HTERT RPE-1 (cell line): ENCODE results near the gene DEFB132.

Source experiments
- in situ Hi-C: fragments of 300-500 bp; cut with MboI; formaldehyde crosslinking; loops from 4 replicates; pipeline ENCODE4 v1.14.3; 2020; ENCODE audit warnings: low sequenced_read_pairs

Gene DEFB132

GRCh38 chr20:295804-296203 is 38.3 kb downstream of the DEFB132 start:
- in situ Hi-C loops: no loop called here

- in situ Hi-C loops: no loop called here
Observed at GRCh38 chr20:297098-297924, 39.8 kb downstream of the DEFB132 start, which contains the start of gene ZCCHC3. Gene ZCCHC3, plus strand, starts transcription at chr20:297570. Its CDS starts 17 bp downstream, at chr20:297587.

GRCh38 chr20:297925-298775 is 40.6 kb downstream of the DEFB132 start:
- in situ Hi-C loops: no loop called here

- in situ Hi-C loops: no loop called here
Observed at GRCh38 chr20:298776-299391, 41.4 kb downstream of the DEFB132 start.

- in situ Hi-C loops: no loop called here
Observed at GRCh38 chr20:300345-300990, 42.9 kb downstream of the DEFB132 start.

GRCh38 chr20:301886-302848 is 44.6 kb downstream of the DEFB132 start:
- in situ Hi-C loops: no loop called here

GRCh38 chr20:305745-306144 is 48.2 kb downstream of the DEFB132 start:
- in situ Hi-C loops: no loop called here

GRCh38 chr20:308427-309038 is 51.0 kb downstream of the DEFB132 start:
- in situ Hi-C loops: no loop called here

GRCh38 chr20:309306-309840 is 51.8 kb downstream of the DEFB132 start:
- in situ Hi-C loops: no loop called here

GRCh38 chr20:309841-310644 is 52.5 kb downstream of the DEFB132 start:
- in situ Hi-C loops: no loop called here

GRCh38 chr20:310645-311044 is 53.1 kb downstream of the DEFB132 start:
- in situ Hi-C loops: no loop called here
